AG20443 (cell line): ENCODE measurements around the gene PCDHB7.
"Not testable (repeated sequence)": the region's sequence is repeated elsewhere in the genome, so short reads cannot be mapped to it uniquely, and the experiment has no call there.

ENCODE experiments used
- DNase-seq: peaks from one replicate; pipeline ENCODE4 v3.0.0; 2012; ENCODE audit warnings: low spot score, mixed read lengths

Gene PCDHB7

GRCh38 chr5:141180313-141180712, 7.9 kb downstream of the PCDHB7 start:
- no peak for DNase-seq

- DNase-seq, result peak; percentile 62
These were observed 9.8 kb downstream of the PCDHB7 start, which contains the start of gene PCDHB16 for GRCh38 chr5:141182248-141182647. Gene PCDHB16, plus strand, starts transcription at chr5:141182387. Its CDS starts 173 bp downstream, at chr5:141182560.

GRCh38 chr5:141184117-141184855, 11.8 kb downstream of the PCDHB7 start:
- DNase-seq, result not testable (repeated sequence)

- DNase-seq, result peak; percentile 43
These were observed 14.6 kb downstream of the PCDHB7 start, which contains the start of gene PCDHB9 for GRCh38 chr5:141186897-141187512. Gene PCDHB9, plus strand, starts transcription at chr5:141187161. Its CDS starts 158 bp downstream, at chr5:141187319.

- DNase-seq, result not testable (repeated sequence)
These were observed 16.2 kb downstream of the PCDHB7 start for GRCh38 chr5:141188682-141189081.

GRCh38 chr5:141189131-141189530, 16.7 kb downstream of the PCDHB7 start:
- DNase-seq, result not testable (repeated sequence)

GRCh38 chr5:141192110-141192725, 19.8 kb downstream of the PCDHB7 start, which contains the start of gene PCDHB10:
Gene PCDHB10, plus strand, starts transcription at chr5:141192353. Its CDS starts 200 bp downstream, at chr5:141192553.
- DNase-seq, result peak; percentile 43

GRCh38 chr5:141194332-141194731, 21.9 kb downstream of the PCDHB7 start:
- not testable (repeated sequence) for DNase-seq

- DNase-seq, result no peak
These were observed 23.9 kb downstream of the PCDHB7 start for GRCh38 chr5:141196363-141196762.

- no peak for DNase-seq
These were observed 27.2 kb downstream of the PCDHB7 start, which contains the start of gene PCDHB11 for GRCh38 chr5:141199359-141200235. Gene PCDHB11, plus strand, starts transcription at chr5:141199627. Its CDS starts 148 bp downstream, at chr5:141199775.

GRCh38 chr5:141201126-141201525, 28.7 kb downstream of the PCDHB7 start:
- DNase-seq, result not testable (repeated sequence)

GRCh38 chr5:141201646-141202045, 29.2 kb downstream of the PCDHB7 start:
- not testable (repeated sequence) for DNase-seq

- peak; percentile 25 for DNase-seq
These were observed 36.0 kb downstream of the PCDHB7 start, which contains the start of gene PCDHB12 for GRCh38 chr5:141208478-141208877. Gene PCDHB12, plus strand, starts transcription at chr5:141208719. Its CDS starts 189 bp downstream, at chr5:141208908.

- not testable (repeated sequence) for DNase-seq
These were observed 37.8 kb downstream of the PCDHB7 start for GRCh38 chr5:141210281-141210680.

GRCh38 chr5:141210849-141211248, 38.4 kb downstream of the PCDHB7 start:
- not testable (repeated sequence) for DNase-seq

- peak; percentile 29 for DNase-seq
These were observed 41.4 kb downstream of the PCDHB7 start, which contains the start of gene PCDHB13 for GRCh38 chr5:141213656-141214339. Gene PCDHB13, plus strand, starts transcription at chr5:141213919. Its CDS starts 205 bp downstream, at chr5:141214124.

- DNase-seq, result not testable (repeated sequence)
These were observed 42.1 kb downstream of the PCDHB7 start for GRCh38 chr5:141214583-141214982.

- DNase-seq, result not testable (repeated sequence)
These were observed 43.1 kb downstream of the PCDHB7 start for GRCh38 chr5:141215504-141215903.

- not testable (repeated sequence) for DNase-seq
These were observed 43.6 kb downstream of the PCDHB7 start for GRCh38 chr5:141216035-141216434.

- DNase-seq, result peak; percentile 49
These were observed 50.8 kb downstream of the PCDHB7 start, which contains the start of gene PCDHB14 for GRCh38 chr5:141223112-141223783. Gene PCDHB14, plus strand, starts transcription at chr5:141223343. Its CDS starts 163 bp downstream, at chr5:141223506.
